GM20431 (cell line): ENCODE results near the gene PXMP4.

Source experiments
- in situ Hi-C: fragments of 300-500 bp; cut with MseI, MboI; formaldehyde crosslinking; loops from one replicate; pipeline ENCODE4 v1.15.0; 2020; ENCODE audit warnings: low sequenced_read_pairs; ENCODE audit not compliant: unreplicated experiment

Gene PXMP4

GRCh38 chr20:33686100-33686983, 33.8 kb downstream of the PXMP4 start, which contains the start of gene E2F1:
Gene E2F1 (minus strand): TSS chr20:33686385. CDS start chr20:33686264, 121 bp downstream.
- in situ Hi-C loops: no loop called here

DNA sequence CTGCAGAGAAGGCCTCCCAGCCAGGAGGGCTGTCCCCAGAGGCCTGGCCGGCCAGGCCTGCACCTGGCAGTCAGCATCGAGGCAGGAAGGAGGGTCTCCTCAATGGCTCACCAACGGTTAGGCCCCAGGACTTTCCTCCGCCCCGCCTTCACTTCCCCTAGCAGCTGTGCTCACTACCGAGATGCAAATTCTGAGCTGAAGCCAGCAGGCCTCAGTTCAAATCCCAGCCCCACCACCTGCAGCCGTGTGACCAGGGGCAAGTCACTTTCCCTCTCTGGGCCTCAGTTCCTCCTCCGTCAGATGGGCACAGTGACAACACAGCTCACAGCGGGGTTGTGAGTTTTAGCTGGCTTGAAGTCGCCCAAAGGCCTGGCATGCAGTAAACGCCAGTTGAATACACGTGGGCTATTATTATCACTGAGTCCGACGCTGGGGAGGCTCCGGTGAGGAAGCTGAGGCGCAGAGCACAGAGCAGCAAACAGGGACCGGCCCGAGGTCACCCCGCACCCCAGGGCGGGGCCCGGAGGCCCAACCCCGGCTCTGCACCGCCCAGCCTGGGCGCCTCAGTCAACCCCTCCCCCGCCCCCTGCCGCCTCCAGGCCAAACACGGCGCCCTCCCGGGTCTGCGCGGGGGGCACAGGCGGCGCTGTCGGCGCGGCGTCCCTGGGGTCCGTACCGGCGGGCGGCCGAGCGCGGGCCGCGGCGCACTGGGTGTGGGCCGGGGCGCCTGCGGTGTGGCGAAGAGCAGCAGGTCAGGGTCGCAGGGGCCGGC, 34.6 kb downstream of the PXMP4 start:
- in situ Hi-C loops: no loop called here

DNA sequence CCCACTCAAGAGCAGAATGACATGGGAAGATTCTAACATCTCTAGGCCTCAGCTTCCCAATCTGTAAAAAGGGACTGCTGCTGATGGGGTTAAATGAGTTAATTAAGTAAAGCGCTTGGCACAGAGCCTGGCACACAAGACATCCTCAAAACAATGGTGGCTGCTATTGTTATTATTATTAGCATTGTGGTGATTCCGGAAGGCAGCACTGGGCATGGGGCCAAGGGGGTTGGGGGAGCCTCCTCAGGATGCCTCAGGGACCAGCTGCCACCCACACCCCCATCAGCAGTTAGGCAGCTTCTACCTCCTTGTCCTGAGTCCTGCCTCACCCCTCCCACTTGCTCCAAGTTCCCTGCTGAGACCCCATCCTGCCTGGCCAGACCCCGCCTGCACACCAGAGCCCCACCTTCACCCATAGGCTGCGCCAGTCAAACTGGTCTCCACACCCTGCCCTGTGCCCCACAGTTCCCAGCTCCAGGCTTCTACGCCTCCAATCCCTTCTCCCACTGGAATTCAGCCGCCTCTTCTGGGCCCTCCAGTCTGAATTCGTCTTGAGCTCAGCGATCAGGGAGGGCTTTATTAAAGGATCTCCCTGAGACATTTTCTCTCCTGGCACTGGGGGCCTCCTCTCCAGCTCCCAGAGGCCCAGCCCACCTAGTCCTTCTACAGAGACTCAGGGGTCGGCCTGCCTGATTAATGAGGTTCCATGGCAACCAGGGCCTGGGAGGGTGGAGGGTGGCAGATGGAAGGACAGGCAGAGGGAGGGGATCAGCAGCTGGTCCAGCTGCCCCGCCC, 35.4 kb downstream of the PXMP4 start:
- in situ Hi-C loops: no loop called here

DNA sequence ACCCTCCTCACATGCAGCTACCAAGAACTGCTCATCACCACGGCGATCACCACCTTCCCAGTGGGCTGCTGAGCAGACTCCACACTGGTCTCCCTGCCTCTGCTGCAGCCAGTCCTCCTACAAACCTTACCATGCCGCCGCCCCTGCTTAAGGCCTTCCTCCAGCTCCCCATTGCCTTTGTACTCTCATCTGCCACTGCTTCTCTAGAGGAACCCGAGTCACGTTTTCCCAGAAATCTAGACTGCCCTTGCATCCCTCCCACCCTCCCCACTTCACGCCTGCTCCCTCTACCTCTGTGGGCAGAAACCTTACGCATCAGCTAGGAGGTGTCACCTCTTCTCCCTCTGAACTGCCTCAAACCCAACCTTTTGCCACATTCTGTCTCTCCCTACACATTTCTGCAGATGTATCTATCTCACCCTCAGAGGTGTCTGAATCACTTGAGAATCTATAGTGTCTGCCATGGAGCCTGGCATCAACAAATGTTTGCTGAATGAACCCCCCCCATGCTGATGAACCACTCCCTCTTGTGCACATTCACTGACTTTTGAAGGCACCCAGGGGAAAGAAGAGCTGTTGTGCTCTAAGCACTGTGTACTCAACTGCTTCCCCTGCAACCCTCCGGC, 38.3 kb downstream of the PXMP4 start:
- in situ Hi-C loops: no loop called here

DNA sequence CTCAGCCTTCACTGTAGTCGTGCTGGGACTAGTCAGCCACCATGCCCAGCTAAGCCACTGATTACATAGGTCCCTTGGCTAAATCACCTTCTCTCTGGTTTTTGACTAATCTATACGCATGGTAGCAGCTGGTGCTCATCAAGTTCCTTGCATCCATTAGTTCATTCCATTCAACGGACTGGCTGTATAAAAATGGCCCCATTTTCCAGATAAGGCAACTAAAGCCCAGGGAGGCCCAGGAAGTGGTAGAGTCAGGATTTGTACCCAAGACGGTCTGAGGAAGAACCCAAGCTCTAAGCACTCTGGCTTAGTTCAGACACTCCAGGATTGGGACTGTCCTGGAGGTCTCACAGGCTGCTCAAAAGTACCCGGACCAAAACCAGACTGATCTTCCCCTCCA, 38.8 kb downstream of the PXMP4 start:
- in situ Hi-C loops: no loop called here

DNA sequence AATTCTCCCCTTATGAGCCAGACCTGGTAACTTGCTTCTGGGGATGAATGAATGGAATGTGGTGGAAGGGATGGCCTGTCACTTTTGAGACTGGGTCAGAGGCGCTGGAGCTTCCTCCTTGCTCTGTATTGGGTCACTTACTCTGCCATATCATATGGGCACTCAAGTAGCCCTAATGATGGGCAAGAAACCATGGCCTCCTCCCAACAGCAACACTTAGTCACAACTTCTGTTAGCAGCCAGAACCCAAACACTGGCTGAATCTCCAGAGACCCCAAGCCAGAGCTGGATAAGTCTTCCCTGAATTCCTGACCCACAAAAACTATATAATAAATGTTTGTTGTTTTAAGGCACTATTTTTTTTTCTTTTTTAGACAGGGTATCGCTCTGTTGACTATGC, 39.4 kb downstream of the PXMP4 start:
- in situ Hi-C loops: no loop called here

DNA sequence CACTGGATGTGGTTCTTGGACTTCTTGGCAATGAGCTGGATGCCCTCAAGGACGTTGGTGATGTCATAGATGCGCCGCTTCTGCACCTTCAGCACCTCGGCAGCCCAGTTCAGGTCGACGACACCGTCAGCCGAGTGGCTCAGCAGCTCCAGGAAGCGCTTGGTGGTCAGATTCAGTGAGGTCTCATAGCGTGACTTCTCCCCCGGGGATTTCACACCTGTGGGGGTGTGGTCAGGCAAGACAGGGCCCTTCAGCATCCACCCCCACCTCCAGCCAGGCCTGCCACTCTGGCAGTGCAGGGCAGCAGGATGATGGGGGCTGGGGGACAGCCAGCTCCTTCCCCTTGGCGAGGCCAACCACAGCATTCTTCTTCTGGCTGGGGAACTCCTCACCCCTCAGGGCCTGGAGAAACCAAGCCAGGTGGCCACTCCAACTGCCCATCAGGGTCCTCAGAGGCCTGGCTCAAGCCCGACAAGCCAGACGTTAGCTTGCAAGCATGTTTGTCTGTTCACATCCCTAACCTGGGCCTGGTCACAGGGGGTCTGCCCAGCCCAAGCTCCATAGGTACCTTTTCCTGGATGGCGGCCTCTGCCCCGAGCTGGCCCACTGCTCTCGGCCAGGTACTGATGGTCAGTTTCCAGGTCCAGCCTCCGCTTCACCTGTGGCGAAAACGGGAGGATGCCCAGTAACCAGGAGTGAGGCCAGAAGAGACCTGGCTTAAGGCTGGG, 40.2 kb downstream of the PXMP4 start:
- in situ Hi-C loops: no loop called here

DNA sequence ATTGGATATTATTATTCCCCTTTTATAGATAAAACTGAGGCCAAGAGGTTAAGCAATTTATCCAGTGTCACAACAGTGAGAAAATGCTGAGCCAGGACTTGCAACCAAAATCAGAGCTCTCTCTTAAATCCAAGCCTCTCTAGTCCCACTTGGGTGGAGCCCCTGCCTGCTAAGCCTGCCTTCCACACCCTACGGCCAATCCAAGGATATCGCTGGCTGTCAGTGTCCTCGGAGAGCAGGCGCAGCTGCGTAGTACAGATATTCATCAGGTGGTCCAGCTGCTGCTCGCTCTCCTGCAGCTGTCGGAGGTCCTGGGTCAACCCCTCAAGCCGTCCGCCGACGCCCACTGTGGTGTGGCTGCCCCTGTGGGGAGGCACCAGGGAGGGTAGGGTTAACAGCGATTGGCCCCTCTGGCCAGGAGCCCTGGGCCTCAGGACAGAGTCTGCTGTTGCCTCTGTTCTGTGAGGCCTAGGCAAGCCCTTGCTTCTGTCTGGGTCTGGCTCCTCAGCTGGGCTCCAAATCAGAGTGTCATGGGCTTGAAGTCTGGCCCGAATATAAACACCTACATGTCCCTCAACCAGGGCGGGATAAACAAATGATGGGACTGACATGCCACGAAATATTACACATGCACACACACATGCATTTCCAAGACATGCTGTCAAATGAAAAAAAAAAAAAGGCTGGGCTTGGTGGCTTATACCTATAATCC, 42.0 kb downstream of the PXMP4 start:
- in situ Hi-C loops: no loop called here

DNA sequence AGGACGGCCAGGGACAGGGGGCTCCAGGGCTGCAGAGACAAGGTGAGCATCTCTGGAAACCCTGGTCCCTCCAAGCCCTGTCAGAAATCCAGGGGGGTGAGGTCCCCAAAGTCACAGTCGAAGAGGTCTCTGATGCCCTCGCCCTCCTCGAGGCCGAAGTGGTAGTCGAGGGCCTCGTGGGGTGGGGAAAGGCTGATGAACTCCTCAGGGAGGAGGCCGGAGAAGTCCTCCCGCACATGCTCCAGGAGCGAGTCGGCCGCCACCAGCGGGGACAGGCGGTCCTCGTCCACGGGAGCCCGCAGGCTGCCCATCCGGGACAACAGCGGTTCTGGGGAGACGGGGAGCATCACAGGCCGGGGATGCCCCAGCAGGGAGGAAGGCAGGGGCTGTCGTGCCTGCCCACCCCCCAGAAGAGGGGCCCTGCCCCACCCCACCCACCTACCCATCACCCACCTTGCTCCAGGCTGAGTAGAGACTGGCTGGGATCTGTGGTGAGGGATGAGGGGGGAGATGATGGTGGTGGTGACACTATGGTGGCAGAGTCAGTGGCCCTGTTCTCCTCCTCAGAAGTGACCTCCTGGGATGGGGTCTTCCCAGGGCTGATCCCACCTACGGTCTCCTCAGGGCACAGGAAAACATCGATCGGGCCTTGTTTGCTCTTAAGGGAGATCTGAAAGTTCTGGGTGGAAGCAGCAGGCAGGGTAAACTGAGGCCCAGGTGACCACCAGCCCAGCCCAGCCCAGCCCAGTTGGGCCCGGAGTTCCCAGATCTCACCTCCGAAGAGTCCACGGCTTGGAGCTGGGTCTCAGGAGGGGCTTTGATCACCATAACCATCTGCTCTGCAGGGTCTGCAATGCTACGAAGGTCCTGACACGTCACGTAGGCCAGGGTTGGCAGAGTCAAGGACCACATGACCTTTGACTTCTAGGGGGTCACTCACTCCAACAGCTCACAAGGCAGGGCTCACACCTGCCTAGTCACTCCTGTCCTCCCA, 43.2 kb downstream of the PXMP4 start:
- in situ Hi-C loops: no loop called here

GRCh38 chr20:33676121-33676520, 44.0 kb downstream of the PXMP4 start:
- in situ Hi-C loops: no loop called here

GRCh38 chr20:33675136-33675959, 44.8 kb downstream of the PXMP4 start:
- in situ Hi-C loops: no loop called here

- in situ Hi-C loops: no loop called here
Measured at GRCh38 chr20:33674294-33675135, 45.6 kb downstream of the PXMP4 start, which contains the start of gene NECAB3. Gene NECAB3 (minus strand): TSS chr20:33674428. CDS start chr20:33674352, 76 bp downstream.

- in situ Hi-C loops: no loop called here
Measured at GRCh38 chr20:33673410-33674293, 46.5 kb downstream of the PXMP4 start.

GRCh38 chr20:33673114-33673409, 47.0 kb downstream of the PXMP4 start:
- in situ Hi-C loops: no loop called here
